Inflammatory macrophage treated with lipopolysaccharide for 1 hour (primary cell): Measurements from ENCODE around the gene SLCO3A1.

Experiments
- DNase-seq, 2 donors: peaks; one replicate each; pipeline ENCODE4 v3.0.0-alpha.2; 2020 to 2022

The SLCO3A1 gene

DNA sequence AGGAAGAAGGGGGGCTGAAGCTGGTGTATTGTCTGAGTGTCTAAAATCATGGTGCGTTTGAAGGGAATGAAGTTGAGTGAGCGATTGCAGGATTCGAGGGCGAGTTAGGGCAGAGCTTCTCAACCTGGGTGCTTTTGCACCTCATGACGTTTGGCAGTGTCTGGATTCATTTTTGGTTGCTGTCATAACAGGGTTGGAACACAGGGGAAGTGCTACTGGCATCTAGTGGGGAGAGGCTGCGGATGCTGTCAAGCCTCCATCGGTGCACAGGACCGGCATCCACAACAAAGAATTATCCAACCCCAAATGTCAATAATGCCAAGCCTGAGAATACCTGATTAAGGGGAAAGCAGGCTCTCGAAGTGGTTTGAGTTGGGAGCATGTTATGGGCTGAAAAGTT is 120.0 kb downstream of the SLCO3A1 start:
- no peak for DNase-seq

DNA sequence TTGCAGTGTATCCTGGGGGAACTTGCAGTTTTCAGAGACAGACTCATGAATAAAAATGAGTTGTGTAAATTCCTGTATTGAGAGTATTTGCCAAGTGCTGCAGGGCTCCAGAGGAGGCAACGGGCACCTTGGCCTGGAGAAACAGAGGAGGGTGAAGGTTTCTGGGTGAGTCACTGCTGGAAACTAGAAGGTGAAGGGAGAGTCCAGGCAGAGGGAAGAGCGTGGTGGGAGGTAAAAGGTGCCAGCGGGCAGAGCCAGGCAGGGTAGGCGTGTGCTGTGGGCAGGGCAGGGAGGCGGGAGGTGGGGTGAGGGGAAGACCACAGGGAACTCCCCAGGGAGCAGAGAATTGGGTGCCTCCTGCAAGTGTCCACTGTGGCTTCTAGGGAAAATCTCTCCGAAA is 120.8 kb downstream of the SLCO3A1 start:
- DNase-seq: peak in 1 of 2 donors; percentile 37

DNA sequence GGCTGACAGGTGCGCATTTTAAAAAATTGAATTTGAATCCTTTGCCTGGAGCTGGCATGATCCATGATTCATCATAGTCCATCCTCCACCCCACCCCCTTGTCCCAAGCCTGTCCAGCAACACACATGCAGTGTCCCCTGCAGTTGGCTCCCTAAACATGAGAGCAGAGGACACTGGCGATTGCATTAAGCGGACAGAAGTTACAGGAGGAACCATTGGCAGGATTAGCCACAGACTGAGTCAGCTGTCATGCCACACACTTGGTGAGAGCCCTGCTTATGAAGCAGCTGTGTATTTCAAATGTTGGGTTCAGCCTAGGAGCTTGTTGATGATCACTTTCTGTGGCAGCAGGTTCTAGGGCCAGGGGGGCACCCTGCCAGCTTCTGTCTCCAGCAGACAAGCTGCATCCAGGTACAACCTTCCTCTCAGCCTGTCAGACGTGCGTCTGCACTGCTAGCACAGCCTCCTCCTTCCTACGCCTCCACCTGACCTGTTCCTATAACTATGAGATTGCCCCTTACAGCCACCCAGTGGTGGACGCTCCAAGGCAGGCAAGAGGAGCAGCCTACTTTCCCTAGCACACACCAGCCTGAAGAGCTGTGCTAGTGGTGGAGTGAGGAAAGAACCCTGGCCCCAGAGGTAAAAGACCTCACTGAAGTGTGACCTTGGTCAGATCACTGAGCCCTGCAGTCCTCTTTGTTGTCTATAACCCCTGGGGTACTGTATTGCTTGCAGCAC is 121.9 kb downstream of the SLCO3A1 start:
- peak in 1 of 2 donors; percentile 29 for DNase-seq

DNA sequence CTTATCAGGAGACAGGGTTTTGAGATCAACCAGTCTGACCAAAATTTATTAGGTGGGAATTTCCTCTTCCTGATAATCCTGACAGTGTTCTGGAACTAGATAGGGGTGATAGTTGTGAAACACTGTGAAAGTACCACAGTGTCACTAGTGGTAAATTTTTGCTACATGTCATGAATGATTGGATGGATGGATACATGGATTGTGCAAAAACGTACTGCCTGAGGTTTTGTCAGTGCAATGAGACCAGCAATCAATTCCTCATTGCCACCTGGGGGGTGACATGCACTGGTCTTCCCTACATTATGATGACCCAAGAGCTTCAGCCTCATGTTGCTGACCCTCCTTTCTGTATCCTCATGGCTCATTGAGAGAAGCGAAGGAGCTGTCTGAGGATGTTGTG is 123.5 kb downstream of the SLCO3A1 start:
- DNase-seq: peak; percentile 50 to 71

DNA sequence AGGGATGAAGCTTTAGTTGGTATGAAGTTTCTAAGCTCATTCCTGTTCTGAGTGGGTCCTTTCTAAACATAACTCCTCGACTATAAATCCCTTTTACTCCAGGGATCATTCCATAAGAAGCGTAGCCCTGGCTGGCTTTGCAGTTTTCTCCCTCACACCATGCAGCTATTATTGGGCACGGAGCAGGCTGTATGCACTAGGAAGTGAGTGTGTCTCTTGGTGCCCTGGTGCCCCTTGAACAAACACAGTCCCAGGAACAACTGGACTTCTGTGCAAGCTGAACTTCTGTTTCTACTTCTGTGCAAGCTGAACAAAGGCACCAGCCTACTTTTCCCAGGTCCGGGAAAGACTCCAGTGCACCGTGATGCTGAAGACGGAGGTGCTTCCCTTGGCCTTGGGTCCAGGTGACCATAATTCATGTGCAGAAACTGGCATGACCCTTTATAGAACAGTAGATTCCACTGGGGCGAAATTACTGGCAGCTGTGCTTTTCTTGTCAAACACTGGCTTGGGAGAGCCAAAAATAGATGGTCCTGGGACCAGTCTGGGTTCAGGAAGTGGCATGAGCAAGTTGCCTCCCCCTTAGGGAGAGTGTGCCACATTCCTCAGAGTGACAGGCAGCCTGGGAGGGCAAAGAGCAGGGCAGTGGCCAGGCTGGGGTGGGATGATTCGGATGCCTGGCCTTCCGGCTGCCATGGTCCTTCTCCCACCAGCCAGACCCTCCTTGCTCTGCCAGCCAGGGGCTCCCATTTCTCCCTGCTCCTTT is 127.2 kb downstream of the SLCO3A1 start:
- DNase-seq: no peak

DNA sequence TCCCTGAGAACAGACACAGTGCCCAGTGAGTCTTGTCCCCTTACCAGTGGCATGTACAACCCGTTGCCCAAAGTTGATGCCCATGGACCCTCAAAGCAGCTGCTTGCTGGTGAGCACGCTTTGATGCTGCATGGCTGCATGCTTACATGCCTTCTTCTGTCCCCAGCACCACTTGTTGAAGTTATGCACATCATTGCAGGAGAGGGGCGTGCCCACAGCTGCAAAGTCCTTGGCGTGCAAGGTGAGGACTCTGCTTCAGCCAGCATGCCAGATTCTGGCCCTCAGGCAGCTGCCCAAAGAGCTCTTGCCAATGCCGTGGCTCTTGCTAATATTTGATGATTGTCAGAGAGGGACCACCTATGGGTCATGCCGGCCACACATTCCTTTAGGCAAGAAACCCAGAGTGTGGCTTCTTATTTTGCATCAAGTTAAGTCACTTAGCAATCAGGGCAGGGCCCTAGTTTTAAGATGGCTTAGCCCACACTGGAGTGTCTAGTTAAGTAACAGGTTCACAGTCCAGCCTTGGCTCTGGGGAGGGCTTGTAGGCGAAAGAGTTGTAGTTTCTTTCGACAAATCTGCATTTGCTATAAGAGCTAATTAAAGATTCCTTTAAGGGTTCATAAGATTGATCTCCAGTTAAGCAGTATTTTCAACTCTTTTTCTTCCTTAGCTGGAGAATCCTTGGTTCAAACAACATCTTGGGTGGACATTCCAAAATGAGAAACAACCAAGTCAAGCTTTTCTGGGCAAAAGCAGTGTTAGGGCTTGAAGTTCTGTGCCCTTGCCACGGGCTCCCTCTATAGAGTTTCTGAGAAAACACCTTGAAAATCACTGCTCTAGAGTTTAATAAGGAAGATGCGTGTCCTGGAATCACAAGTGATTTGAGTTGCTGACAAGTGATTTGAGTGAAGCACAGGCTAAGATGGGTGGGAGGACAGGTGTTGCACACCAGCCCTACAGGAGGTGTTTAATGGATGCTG is 128.6 kb downstream of the SLCO3A1 start:
- DNase-seq: no peak

DNA sequence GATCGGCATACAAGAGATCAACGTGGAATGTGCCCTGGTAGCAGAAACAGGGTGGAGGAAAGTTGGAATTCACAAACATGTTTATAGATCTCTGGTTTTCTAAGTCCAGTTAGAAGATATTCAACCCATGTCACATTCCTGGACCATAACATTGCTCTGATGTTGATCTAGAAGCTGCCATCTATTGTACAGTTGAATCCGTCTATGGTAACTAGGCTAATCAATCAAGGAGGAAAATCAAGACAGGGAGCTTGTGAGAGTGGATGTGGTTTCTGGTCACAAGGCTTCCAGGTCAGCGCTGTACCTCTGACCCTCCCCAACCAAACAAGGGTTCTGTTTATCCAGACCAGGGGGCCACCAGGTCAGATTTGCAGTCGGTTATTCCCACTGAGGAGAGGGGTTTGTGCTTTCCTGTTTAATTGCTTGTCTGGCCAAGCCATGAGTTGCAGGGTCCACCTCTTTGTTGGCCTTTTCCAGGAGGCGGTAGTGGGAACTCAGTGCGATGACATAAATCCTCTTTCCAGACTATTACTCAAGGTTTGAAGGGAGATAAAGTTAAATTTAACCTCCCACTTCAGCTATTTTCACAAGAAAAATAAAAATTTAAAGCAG is 130.3 kb downstream of the SLCO3A1 start:
- no peak for DNase-seq

DNA sequence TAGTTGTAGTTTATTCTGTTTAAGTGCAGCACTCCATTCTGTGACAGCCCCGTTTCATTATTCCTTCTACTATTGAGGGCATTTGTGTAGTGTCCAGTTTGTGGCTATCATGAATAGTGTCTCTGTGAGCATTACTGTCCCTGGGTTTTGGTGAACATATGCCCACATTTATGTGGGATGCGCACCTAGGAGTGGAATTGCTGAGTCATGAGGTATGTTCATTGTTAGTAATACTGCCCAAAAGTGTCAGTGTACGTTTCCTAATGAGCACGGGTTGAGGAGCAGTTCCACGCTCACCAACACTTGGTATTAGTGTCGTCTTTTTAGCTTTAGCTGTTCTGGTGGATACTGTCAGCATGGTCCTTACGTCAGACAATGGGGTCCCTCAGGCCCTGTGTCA is 131.8 kb downstream of the SLCO3A1 start:
- DNase-seq: no peak

DNA sequence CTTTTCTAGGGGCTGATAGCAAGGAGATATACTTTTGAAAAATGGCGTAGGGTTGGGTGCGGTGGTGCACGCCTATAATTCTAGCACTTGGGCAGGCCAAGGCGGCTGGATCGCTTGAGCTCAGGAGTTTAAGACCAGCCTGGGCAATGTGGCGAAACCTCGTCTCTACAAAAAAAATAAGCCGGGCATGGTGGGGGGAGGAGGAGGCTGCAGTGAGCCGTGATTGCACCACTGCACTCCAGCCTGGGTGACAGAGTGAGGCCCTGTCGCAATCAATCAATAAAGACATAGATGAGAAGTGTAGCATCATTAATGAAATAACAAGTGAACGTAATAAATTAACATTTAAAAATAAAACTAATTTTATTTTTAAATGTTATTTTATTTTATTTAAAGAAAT is 134.6 kb downstream of the SLCO3A1 start:
- no peak for DNase-seq

DNA sequence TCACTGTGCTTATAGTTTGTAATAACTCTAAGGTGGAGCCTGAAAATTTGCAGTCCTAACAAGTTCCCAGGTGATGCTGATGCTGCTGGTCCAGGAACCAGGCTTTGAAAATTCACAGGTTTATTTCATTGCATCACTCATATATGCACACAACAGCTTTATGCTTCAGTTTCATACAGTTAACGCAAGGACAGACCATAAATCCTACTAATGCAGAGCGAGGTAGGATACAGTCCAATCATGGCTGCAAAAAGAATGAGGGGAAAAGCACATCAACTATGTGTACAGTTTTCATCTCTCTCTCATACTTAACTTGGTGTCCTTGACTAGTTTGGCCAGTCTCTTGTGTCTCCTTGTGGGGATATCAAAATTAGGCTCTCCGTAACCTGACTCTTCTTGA is 135.1 kb downstream of the SLCO3A1 start:
- DNase-seq: no peak

DNA sequence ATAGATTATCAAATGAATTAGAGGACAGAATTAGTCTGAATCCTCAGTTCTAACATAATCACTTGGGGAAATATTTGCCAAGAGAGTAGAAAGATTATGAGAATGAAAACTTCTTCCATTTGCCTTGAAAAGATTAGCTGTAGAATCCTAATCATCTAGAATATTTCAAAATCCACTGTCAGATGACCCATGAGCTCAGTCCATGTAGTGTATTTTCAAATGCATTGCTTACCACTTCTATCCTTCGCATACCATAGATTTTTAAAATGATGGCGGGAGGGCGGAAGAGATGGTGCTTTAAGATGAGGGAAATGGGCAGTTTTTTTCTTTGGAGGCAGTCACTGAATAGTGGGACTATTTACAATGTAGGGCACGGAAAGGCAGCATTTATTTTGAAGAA is 136.3 kb downstream of the SLCO3A1 start:
- no peak for DNase-seq

DNA sequence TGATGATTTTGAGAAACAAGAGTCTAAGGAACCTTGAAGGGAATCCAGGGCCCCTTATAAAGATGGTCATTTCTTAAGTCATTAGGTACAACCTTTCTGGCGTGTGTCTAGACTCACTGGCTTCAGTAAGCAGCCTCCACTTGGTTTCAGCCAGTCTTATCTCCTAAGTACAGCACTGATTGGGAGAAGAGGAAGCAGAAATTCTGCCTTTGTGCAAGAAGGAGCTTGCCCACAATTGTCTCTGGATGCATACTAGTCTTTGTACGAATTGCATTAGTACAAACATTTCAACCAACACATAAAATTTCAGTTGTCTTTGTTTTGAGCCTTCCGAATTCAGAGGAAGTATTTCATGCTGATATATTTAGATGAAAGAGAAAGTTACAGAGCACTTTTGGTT is 139.4 kb downstream of the SLCO3A1 start:
- peak; percentile 29 to 66 for DNase-seq

DNA sequence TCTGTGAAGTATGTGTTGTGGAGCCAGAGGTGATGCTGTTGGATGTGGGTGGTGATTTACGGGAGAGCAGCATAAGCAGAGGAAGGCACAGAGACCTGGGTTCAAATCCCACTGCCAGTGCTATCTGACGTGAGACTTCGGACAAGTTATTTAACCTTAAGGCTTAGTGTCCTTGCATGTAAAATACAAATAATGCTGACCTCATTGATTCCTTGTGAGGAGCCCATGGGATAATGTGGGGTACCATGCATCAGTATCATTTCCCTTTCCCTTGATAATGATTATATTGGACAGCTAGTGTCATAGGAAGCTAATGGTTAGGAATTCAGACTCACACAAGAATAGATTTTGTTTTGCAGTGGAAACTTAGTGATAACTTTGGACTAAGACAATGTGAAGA is 141.6 kb downstream of the SLCO3A1 start:
- no peak for DNase-seq

DNA sequence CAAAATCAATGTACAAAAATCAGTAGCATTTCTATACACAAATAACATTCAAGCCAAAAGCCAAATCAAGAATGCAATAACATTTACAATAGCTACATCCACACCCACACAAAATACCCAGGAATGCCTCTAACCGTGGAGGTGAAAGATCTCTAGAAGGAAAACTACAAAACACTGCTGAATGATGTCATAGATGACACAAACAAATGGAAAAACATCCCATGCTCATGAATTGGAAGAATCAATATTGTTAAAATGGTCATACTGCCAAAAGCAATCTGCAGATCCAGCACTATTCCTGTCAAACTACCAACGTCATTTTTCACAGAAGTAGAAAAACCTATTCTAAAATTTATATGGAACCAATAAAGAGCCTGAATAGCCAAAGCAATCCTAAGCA is 143.7 kb downstream of the SLCO3A1 start:
- no peak for DNase-seq

DNA sequence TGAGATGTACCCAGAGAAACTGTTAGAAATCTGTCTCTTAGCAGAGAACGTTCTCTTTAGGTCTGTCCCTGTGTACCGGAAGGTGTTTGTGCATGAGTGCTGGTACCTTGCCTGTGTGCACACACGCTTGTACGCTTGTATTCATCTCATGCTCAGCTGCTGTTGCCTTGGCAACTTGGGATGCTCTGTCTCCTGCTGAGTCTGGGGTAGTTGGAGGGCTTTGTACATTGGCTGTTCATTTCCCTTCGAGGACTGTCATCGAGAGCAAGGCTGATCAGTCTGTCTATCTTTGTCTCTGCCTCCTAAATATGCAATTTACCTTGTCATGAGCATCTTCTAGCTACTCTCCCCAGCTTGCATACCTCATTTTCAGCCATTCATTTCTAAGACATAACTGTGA is 147.2 kb downstream of the SLCO3A1 start:
- DNase-seq: no peak

DNA sequence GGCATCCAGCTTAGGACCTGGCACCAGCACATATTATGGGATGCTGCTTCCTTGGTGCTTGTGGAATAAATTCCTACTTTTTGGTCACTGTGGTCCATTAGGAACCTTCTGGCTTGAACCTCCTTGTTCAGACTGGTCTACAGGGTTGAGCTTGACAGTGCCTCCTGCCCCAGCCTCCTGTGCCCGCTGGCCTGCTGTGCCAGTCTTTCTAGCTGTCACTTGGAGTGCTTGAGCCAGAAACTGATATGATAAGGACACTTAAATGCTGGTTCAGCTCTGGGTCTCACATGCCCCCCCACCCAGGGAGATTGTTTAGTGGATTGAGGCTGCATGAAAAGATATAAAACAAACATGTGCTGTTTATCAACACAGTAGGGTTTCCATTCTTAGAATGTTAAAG is 147.8 kb downstream of the SLCO3A1 start:
- DNase-seq: no peak

DNA sequence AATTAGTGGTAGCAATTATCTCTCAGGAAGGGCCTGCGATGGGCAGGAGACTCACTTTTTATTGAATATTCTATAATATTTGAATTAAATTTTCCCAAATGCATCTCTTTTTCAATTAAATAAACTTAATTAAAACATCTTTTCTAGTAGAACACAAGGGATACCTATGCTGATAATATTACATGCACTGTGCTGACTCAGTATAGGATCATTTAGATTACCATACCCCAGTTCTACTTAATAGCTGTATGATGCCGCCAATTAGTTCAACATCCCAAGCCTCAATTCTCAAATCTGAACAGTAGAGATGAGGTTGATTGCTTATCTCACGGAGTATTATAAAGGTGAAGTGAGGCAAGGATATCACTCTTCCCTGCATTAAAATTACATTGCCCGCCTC is 149.2 kb downstream of the SLCO3A1 start:
- no peak for DNase-seq

DNA sequence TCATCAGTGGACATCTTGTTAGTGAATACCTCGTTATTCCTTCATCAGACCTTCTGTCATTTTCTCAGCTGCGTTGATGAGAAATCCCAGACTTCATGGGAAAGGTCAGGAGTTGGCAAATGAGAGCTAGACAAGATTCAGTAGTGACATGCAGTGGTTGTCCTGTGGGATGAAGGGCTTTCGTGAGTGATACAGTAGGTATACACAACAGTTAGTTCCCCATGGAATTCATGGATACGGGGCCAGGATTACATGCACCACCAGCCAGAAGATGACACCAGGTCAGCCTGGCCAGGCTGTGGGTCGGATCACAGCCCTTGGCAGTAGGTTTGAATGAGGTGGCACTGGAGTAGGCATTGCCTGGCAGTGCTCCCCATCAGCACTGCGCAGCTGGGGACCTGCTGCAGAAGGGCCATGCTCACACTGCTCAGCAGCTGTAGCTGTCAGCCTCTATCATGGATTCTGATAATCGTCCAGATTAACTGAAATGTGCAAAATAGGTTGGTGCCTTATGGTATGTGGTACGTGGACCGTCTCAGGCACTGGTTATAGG is 150.1 kb downstream of the SLCO3A1 start:
- DNase-seq: no peak

DNA sequence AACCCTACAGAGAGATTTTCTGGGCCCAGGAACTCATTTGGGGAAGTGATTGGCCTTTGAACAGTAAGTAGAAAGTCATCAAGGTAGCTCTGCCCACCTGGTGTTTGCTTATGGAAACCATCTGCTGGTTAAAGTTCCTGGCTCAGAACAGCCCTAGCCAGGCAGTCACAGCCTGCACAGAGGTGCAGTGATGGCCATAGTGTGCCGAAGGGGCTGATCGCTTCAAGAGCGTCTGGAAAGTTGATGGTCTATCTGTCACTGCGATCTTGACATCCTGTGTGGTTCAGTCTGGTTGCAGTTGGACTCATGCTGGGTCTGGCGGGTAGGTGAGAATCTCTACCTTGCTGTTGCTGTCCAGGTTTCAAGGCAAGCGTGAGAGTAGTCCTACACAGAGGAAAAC is 151.6 kb downstream of the SLCO3A1 start:
- DNase-seq: no peak

DNA sequence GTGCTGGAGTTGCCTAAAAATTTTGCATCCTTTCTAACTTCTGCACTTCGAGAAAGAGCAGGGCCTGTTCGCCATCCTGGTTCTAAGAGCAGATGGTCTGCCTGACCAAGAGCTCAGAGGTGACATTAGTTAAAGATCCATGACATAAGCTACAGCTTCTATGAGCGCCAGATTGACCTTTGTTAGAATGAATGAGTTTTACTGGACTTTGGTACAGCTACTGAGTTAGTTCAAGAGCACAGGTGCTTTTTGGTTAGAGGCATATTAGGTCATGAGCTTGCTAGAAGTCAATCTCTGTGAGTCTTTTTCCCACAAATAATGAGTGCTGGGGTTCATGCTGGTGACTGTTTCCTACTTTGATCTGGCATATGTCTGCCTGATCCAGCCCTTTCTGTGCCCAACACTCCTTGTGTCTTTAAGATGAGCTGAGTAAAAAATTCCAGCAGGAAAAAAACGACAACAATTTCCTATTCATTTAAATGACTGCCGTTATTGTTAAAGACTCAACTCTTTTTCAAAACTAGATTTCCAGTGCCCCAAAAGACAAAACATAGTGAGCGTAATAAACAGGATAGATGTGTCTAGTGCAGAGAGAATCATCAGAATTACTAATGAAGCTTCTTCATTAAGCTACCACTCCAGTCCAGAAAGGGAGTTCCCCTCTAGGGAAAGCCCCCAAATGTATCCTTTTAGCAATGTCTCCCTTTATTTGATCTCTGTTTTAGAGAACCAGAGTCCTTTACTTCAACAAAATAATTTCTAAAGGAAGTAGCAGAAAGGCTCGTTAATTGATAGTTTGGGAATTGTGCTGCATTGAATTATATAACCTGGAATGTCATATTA is 152.9 kb downstream of the SLCO3A1 start:
- DNase-seq: peak in 1 of 2 donors; percentile 22

DNA sequence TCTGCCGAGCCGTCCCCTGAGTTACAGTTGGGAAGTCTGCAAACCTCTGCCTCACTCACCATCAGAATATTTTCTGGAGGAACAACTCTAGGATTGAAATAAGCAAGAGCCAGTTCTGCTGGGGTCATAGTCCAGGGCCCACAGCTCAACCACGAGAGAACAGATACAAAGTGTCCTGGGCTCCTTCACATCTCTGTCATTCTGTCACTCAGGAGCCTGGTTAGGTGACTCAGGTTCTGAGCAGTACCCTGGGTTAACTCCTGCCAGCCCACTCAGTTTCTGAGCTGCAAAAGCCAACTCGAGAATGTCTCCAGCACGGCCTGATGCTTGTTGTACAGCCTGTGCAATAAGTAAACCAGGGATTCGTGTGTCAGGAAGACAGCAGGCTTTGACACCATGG is 155.7 kb downstream of the SLCO3A1 start:
- DNase-seq: no peak
